ENCODE results near the gene HACD3.

HACD3 gene, protein sequence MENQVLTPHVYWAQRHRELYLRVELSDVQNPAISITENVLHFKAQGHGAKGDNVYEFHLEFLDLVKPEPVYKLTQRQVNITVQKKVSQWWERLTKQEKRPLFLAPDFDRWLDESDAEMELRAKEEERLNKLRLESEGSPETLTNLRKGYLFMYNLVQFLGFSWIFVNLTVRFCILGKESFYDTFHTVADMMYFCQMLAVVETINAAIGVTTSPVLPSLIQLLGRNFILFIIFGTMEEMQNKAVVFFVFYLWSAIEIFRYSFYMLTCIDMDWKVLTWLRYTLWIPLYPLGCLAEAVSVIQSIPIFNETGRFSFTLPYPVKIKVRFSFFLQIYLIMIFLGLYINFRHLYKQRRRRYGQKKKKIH

DNA sequence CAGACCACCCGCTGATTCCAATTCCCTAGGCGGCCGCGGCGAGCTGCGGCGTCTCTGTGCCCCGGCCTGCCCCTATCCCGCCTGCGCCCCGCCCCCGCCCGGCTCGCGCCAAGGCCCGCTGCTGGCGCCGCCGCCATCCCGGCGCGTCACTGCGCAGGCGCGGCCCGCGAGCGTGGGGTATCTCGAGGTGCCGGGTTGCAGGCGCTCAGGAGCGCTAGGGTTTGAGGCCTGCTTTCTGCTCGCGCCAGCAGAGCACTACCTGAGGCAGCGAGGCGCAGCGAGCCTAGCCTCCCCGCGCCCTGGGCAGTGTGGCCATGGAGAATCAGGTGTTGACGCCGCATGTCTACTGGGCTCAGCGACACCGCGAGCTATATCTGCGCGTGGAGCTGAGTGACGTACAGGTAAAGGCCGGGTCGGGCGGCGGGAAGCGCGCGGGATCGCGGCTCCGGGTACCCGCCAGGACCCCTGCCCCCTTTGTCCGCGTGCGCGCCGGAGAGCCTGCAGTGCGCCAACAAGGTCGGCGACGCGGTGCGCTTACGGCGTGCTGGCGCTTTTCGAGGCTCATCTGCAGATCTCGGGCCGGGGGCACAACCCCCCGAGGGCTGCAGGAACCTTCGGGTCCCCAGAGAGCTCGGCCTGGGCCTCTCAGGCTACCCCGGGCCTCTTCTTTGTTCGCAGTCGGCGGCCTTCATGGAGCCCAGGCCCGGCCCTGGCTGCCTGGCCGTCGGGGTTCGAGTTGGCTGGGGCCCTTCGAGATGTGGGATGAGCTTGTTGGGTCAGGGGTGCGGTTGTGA is at the start of gene HACD3:
TSS of gene HACD3 (plus strand) at position 146 of the 794 bp plus-strand sequence. CDS start at position 315, 169 bp downstream.
- no peak for TF ChIP-seq EZH2phosphoT487 (IDR thresholded peaks at IDR 0.05; ENCODE audit: low read depth)
- TF ChIP-seq, protein P1, sequence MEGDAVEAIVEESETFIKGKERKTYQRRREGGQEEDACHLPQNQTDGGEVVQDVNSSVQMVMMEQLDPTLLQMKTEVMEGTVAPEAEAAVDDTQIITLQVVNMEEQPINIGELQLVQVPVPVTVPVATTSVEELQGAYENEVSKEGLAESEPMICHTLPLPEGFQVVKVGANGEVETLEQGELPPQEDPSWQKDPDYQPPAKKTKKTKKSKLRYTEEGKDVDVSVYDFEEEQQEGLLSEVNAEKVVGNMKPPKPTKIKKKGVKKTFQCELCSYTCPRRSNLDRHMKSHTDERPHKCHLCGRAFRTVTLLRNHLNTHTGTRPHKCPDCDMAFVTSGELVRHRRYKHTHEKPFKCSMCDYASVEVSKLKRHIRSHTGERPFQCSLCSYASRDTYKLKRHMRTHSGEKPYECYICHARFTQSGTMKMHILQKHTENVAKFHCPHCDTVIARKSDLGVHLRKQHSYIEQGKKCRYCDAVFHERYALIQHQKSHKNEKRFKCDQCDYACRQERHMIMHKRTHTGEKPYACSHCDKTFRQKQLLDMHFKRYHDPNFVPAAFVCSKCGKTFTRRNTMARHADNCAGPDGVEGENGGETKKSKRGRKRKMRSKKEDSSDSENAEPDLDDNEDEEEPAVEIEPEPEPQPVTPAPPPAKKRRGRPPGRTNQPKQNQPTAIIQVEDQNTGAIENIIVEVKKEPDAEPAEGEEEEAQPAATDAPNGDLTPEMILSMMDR (IDR thresholded peaks at IDR 0.05; ENCODE audit: low read depth, low read length), result no peak
- H3K4me2 ChIP-seq (ENCODE audit: low read length), result peak within 1 kb of the TSS; percentile 93
- peaks cover 52% of the 10 kb centered on the region for H3K79me2 ChIP-seq (ENCODE audit: low read length)
- peak within 1 kb of the TSS; percentile 97 for H3K9ac ChIP-seq (ENCODE audit: low read length)
- H3K27me3 ChIP-seq (ENCODE audit: low read depth, low read length), result peaks cover 2% of the 10 kb centered on the region; the same call in 1 of the 2 replicates
- H3K36me3 ChIP-seq (replicated peaks; ENCODE audit: low read depth, low read length), result peaks cover 4% of the 10 kb centered on the region
- H3K4me1 ChIP-seq (ENCODE audit: low read length), result peaks cover 37% of the 10 kb centered on the region
- no peaks in the 10 kb centered on the region for H3K9me3 ChIP-seq (ENCODE audit: insufficient read depth, low read length)
- H4K20me1 ChIP-seq (ENCODE audit: insufficient read depth, low read length), result peaks cover 33% of the 10 kb centered on the region
- H3K4me3 ChIP-seq (ENCODE audit: low read length), result peak within 1 kb of the TSS; percentile 95
- peak within 1 kb of the TSS; percentile 98 for H2AFZ ChIP-seq (ENCODE audit: low read depth, low read length)
- peak within 1 kb of the TSS; percentile 54 for H3K27ac ChIP-seq (ENCODE audit: low read length)

DNA sequence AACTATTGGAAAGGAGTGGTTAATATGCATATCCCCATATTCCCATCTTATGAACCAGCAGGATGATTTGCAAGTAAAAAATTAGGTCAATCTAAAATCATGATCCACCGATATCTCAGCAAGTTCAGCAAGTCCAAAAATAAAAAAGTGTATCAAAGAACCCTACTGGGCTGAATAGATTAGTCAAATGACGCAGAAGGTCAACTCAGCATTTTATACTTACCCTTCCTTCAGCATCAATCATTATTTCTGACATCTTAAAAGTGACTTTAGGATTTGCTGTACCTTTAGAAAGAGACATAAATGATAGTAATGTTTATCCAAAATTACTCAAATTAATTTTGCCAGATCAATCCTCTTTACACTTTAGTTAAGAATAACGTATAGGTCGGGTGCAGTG is 45.4 kb upstream of the HACD3 start:
- Histone ChIP-seq H3K36me3 (replicated peaks; ENCODE audit: low read depth, low read length) (peaks cover 28% of the 10 kb centered on the region), H2AFZ (ENCODE audit: low read depth, low read length) (no peak overlapping the region), H3K79me2 (ENCODE audit: low read length) (no peaks in the 10 kb centered on the region), H3K27ac (ENCODE audit: low read length) (no peak overlapping the region), H3K9ac (ENCODE audit: low read length) (no peak overlapping the region), H3K4me1 (ENCODE audit: low read length) (no peaks in the 10 kb centered on the region), H3K27me3 (ENCODE audit: low read depth, low read length) (no peaks in the 10 kb centered on the region), H3K4me3 (ENCODE audit: low read length) (no peak overlapping the region), H3K4me2 (ENCODE audit: low read length) (no peak overlapping the region), H4K20me1 (ENCODE audit: insufficient read depth, low read length) (no peaks in the 10 kb centered on the region), H3K9me3 (ENCODE audit: insufficient read depth, low read length) (no peaks in the 10 kb centered on the region)
- TF ChIP-seq, protein P1 (IDR thresholded peaks at IDR 0.05; ENCODE audit: low read depth, low read length), result no peak
- no peak for TF ChIP-seq EZH2phosphoT487 (IDR thresholded peaks at IDR 0.05; ENCODE audit: low read depth)

DNA sequence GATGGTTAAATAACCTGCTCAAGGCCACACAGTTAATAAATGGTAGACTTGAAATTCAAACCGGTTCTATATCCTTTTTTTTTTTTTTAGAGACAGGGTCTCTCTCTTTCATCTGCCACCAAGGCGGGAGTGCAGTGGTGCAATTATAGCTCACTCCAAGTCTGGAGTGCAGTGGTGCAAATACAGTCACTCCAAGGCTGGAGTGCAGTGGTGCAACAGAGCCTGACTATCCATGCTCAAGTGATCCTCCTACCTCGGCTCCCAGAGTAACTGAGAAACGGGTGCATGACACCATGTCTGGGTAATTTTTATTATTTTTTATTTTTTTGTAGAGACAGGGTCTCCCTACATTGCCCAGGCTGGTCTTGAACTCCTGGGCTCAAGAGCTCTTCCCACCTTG is 36.2 kb upstream of the HACD3 start:
- no peaks in the 10 kb centered on the region for H3K9me3 ChIP-seq (ENCODE audit: insufficient read depth, low read length)
- H3K79me2 ChIP-seq (ENCODE audit: low read length), result 0 out of 2 replicates have a peak, but pooled peaks cover 3% of the 10 kb centered on the region
- H3K36me3 ChIP-seq (replicated peaks; ENCODE audit: low read depth, low read length), result peaks cover 37% of the 10 kb centered on the region
- H4K20me1 ChIP-seq (ENCODE audit: insufficient read depth, low read length), result no peaks in the 10 kb centered on the region
- H3K4me2 ChIP-seq (ENCODE audit: low read length), result no peak overlapping the region
- no peaks in the 10 kb centered on the region for H3K4me1 ChIP-seq (ENCODE audit: low read length)
- H2AFZ ChIP-seq (ENCODE audit: low read depth, low read length), result no peak overlapping the region
- no peak for TF ChIP-seq EZH2phosphoT487 (IDR thresholded peaks at IDR 0.05; ENCODE audit: low read depth)
- TF ChIP-seq, protein P1 (IDR thresholded peaks at IDR 0.05; ENCODE audit: low read depth, low read length), result no peak
- H3K4me3 ChIP-seq (ENCODE audit: low read length), result no peak overlapping the region
- no peak overlapping the region for H3K27ac ChIP-seq (ENCODE audit: low read length)
- no peaks in the 10 kb centered on the region for H3K27me3 ChIP-seq (ENCODE audit: low read depth, low read length)
- H3K9ac ChIP-seq (ENCODE audit: low read length), result no peak overlapping the region

DNA sequence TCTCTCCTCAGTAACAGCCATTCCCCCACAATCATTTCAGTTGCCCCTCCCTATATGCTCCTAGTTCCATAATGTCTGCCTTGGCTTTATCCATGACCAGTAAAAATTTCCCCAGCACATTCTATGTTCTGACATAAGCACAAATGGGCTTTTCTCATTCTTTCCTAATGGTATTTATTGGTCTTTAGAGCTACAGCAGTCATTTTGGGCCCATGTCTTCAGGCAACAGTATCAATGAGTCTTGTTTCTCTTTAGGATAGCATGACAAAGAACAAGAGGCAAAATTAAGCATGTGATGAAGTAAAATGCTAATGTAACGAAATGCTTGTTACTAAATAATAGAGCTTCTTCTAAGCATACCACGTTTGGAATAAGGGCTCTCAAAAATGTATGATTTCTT is 20.9 kb upstream of the HACD3 start:
- peaks cover 34% of the 10 kb centered on the region for H3K36me3 ChIP-seq (replicated peaks; ENCODE audit: low read depth, low read length)
- H3K9ac ChIP-seq (ENCODE audit: low read length), result no peak overlapping the region
- no peak overlapping the region for H2AFZ ChIP-seq (ENCODE audit: low read depth, low read length)
- no peaks in the 10 kb centered on the region for H3K4me1 ChIP-seq (ENCODE audit: low read length)
- H3K79me2 ChIP-seq (ENCODE audit: low read length), result peaks cover 15% of the 10 kb centered on the region
- H4K20me1 ChIP-seq (ENCODE audit: insufficient read depth, low read length), result no peaks in the 10 kb centered on the region
- no peak overlapping the region for H3K4me2 ChIP-seq (ENCODE audit: low read length)
- no peak overlapping the region for H3K27ac ChIP-seq (ENCODE audit: low read length)
- no peaks in the 10 kb centered on the region for H3K9me3 ChIP-seq (ENCODE audit: insufficient read depth, low read length)
- TF ChIP-seq EZH2phosphoT487 (IDR thresholded peaks at IDR 0.05; ENCODE audit: low read depth), result no peak
- TF ChIP-seq, protein P1 (IDR thresholded peaks at IDR 0.05; ENCODE audit: low read depth, low read length), result no peak
- no peak overlapping the region for H3K4me3 ChIP-seq (ENCODE audit: low read length)
- no peaks in the 10 kb centered on the region for H3K27me3 ChIP-seq (ENCODE audit: low read depth, low read length)

Data from OCI-LY3 (cell line).